IPS DF 6.9 (cell line): ENCODE data around the gene ATG2B.

Experiments used
- DNase-seq: peaks from one replicate; pipeline ENCODE4 v3.0.0-alpha.2; 2013; ENCODE audit warnings: low read depth, low spot score
- H3K27ac ChIP-seq: one replicate; pipeline ENCODE4 v1.5.1; 2013; ENCODE audit warnings: low read length, control low read depth
- H3K27me3 ChIP-seq: 2 replicates; pipeline ENCODE4 v1.6.1; 2013; ENCODE audit warnings: mild to moderate bottlenecking, low read length; ENCODE audit not compliant: control insufficient read depth, insufficient read depth
- H3K36me3 ChIP-seq: 2 replicates; pipeline ENCODE4 v1.6.1; 2013; ENCODE audit warnings: low read length; ENCODE audit not compliant: control insufficient read depth, insufficient read depth
- H3K4me1 ChIP-seq: 2 replicates; pipeline ENCODE4 v1.6.1; 2013; ENCODE audit warnings: low read length; ENCODE audit not compliant: control insufficient read depth, insufficient read depth
- H3K4me3 ChIP-seq: 2 replicates; pipeline ENCODE4 v1.5.1; 2013; ENCODE audit warnings: mild to moderate bottlenecking, low read length
- H3K9me3 ChIP-seq: 2 replicates; pipeline ENCODE4 v1.6.1; 2013; ENCODE audit warnings: low read length, inconsistent platforms; ENCODE audit not compliant: control insufficient read depth, insufficient read depth
- WGBS: extraction: QIAGEN DNeasy Blood & Tissue Kit; methylation state at CpG from one replicate; pipeline ENCODE4 v1.1.7; 2013; ENCODE audit warnings: mixed read lengths, missing lambda C conversion rate; ENCODE audit not compliant: insufficient read length, insufficient coverage; 5-methylcytosine and 5-hydroxymethylcytosine counted together

Gene ATG2B

DNA sequence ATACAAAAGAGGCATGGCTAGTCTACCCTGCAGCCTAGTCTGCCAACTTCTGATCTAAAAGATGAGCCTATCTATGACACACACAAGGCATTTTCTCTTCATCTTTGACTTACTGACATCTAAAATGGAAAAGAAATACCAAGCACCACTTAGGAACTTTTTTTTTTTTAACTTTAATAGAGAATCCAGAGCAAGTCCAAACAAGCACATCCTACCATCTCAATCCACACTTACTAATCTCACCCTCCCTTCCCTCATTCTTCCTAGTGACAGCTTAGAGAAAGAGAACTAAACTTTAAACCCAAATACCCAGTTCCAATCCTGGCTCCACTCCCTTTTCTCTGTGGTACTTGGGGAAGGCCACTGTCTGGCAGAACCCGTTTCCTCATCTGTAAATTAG, 75.3 kb downstream of the ATG2B start:
- DNase-seq = no peak
- H3K4me1 ChIP-seq = no peaks in the 10 kb centered on the region
- H3K36me3 ChIP-seq = peaks cover 2% of the 10 kb centered on the region; the same call in 1 of the 2 replicates
- no peak overlapping the region for H3K4me3 ChIP-seq
- no peaks in the 10 kb centered on the region for H3K27me3 ChIP-seq
- H3K27ac ChIP-seq = no peak overlapping the region
- H3K9me3 ChIP-seq = no peaks in the 10 kb centered on the region
- no CpG with 5 or more reads among the region's 1 CpG for WGBS

DNA sequence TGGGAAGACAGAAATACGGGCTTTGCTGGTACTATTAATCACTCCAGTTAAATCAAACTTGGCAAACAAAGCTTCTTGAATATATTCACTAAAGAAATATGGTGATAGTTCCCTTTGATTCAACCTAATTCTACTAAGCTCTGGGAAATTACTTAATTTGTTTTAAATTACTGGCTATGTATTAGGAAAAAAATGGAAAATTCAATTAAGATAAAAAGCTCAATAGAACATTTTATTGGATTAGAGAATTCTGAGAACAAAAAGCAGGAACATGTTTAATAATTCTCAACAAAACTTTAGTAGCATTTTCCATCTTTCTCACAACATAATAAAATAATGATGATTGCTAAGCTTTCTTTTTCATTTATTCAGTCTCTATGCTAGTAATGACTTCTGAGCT, 76.9 kb downstream of the ATG2B start:
- H3K27me3 ChIP-seq = no peaks in the 10 kb centered on the region
- H3K36me3 ChIP-seq = peaks cover 2% of the 10 kb centered on the region; the same call in 1 of the 2 replicates
- no peak overlapping the region for H3K27ac ChIP-seq
- no peaks in the 10 kb centered on the region for H3K4me1 ChIP-seq
- no peak overlapping the region for H3K4me3 ChIP-seq
- H3K9me3 ChIP-seq = no peaks in the 10 kb centered on the region
- no CpG with 5 or more reads among the region's 1 CpG for WGBS
- DNase-seq = no peak

DNA sequence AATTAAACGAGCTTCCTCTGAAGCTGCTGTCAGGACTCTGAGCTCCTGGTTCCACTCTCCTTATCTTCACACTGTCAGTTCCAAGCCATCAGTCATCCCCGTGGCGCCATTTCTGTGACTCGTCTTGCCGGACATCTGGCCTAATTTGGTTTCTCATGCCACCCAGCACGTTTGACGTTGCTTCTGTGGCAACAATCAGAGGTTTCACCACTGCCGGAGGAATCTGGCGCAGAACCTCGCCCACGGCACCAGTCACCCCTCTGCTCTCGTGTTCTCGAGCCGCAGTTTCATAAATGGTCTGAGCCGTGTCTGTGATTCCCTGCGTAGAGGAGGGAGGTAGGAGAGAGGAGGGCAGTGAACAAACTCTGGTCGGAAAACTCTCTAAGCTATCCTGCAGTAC, 77.5 kb downstream of the ATG2B start:
- Histone ChIP-seq H3K36me3 (peaks cover 2% of the 10 kb centered on the region; the same call in 1 of the 2 replicates), H3K27ac (no peak overlapping the region), H3K27me3 (no peaks in the 10 kb centered on the region), H3K4me3 (no peak overlapping the region), H3K9me3 (no peaks in the 10 kb centered on the region), H3K4me1 (no peaks in the 10 kb centered on the region)
- no CpG with 5 or more reads among the region's 17 CpGs for WGBS
- no peak for DNase-seq

DNA sequence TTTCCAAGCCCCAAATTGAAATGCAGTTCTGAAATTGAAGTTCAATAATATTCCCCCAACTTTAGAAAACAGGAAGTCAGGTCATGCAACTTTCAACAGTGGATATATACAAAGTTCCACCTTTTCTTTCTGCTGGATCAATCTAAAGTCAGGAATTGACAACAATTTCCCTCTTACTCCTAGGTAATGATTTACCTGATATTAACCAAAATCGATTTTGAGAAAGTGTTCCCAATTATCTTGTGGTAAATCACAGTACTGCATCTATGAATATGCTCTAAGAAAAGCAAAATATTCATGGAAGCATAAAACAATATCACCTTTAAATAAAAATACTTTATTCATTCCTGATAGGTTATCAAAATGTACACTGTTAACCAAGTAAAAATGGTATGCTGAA, 78.7 kb downstream of the ATG2B start:
- no peak for DNase-seq
- no CpG with 5 or more reads among the region's 1 CpG for WGBS
- no peaks in the 10 kb centered on the region for H3K9me3 ChIP-seq
- no peaks in the 10 kb centered on the region for H3K36me3 ChIP-seq
- H3K27ac ChIP-seq = no peak overlapping the region
- no peaks in the 10 kb centered on the region for H3K27me3 ChIP-seq
- no peak overlapping the region for H3K4me3 ChIP-seq
- no peaks in the 10 kb centered on the region for H3K4me1 ChIP-seq

DNA sequence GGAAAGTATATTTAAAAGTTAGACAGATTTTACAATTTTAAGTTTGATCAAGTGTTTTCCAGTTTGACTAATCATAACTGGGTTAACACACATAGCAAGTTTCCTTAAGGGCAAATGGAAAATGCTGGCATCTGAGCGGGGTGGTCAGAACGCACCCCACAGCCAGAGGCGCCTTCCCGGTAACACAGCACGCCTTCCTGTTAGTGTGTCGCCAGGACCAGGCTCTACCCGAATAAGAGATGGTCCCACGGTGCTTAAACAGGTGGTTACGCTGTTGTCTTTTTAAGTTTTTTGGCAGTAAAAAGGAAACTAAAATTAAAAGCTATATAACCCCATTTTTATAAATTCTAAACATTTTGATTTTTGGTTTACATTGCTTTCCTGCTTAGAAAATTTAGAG, 79.1 kb downstream of the ATG2B start:
- H3K9me3 ChIP-seq = no peaks in the 10 kb centered on the region
- no peaks in the 10 kb centered on the region for H3K27me3 ChIP-seq
- no peak for DNase-seq
- H3K27ac ChIP-seq = no peak overlapping the region
- H3K4me1 ChIP-seq = no peaks in the 10 kb centered on the region
- no peaks in the 10 kb centered on the region for H3K36me3 ChIP-seq
- no peak overlapping the region for H3K4me3 ChIP-seq
- no CpG with 5 or more reads among the region's 9 CpGs for WGBS

DNA sequence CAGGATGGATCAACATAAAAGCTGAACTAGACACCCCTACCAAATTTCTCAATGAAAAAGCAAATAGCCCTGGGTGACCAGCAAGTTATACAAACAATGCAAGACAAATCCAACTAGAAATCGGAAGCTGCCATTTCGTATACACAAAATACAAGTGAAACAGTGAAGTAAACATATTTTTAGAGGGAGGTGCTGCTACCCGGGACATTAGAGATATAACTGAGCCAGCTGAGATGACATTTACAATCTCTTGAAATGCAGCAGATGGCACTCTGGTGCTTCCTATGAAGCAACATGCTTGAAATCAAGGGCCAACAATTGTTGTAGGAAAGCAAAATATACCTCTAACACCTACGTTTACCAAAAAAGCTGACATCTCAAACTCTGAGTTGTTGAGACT, 81.7 kb downstream of the ATG2B start:
- H3K27me3 ChIP-seq = no peaks in the 10 kb centered on the region
- no peak overlapping the region for H3K4me3 ChIP-seq
- no peak overlapping the region for H3K27ac ChIP-seq
- DNase-seq = no peak
- H3K36me3 ChIP-seq = no peaks in the 10 kb centered on the region
- H3K4me1 ChIP-seq = no peaks in the 10 kb centered on the region
- no peaks in the 10 kb centered on the region for H3K9me3 ChIP-seq
- no CpG with 5 or more reads among the region's 4 CpGs for WGBS

DNA sequence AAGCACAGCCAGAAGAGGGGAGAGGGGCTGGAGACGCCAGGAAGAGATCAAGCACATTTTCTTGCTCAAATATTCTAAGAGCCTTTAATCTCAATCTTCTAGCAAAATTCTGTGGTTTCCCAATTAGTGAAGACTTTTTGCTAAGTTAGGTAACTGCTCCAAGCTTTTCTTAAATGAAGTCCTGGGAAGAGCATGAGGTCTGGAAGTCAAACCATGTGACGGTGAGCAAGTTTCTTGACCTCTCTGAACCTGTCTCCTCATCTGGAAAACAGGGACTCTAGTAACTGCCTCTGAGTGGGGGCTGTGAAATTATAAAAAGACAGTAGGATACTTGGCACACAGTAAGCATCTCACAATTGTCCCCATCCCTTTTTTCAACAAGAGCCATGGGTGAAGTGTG, 83.0 kb downstream of the ATG2B start:
- DNase-seq = no peak
- H3K27me3 ChIP-seq = no peaks in the 10 kb centered on the region
- no CpG with 5 or more reads among the region's 2 CpGs for WGBS
- H3K4me3 ChIP-seq = no peak overlapping the region
- H3K36me3 ChIP-seq = no peaks in the 10 kb centered on the region
- no peak overlapping the region for H3K27ac ChIP-seq
- H3K4me1 ChIP-seq = peaks cover 1% of the 10 kb centered on the region; the same call in 1 of the 2 replicates
- no peaks in the 10 kb centered on the region for H3K9me3 ChIP-seq

DNA sequence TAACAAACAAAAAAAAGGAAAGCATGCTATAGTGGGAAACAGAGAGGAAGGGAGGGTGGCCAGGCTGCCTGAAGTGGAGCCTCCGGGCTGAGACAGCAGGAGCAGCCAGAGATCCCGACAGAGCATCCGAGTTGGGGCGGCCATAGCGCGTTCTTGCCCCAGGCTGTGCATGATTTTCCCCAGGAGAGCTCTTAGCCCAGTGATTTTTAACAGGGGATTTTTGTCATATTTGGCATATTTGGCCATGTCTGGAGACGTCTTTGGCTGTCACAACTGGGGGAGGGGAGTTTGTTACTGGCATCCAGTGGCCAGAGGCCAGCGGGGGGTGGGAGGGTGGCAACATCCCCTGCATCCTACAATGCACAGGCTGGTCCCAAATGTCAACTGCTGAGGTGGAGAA, 83.6 kb downstream of the ATG2B start:
- Histone ChIP-seq H3K4me3 (no peak overlapping the region), H3K9me3 (no peaks in the 10 kb centered on the region), H3K36me3 (no peaks in the 10 kb centered on the region), H3K4me1 (peaks cover 1% of the 10 kb centered on the region; the same call in 1 of the 2 replicates), H3K27ac (no peak overlapping the region), H3K27me3 (no peaks in the 10 kb centered on the region)
- WGBS = no CpG with 5 or more reads among the region's 8 CpGs
- no peak for DNase-seq

DNA sequence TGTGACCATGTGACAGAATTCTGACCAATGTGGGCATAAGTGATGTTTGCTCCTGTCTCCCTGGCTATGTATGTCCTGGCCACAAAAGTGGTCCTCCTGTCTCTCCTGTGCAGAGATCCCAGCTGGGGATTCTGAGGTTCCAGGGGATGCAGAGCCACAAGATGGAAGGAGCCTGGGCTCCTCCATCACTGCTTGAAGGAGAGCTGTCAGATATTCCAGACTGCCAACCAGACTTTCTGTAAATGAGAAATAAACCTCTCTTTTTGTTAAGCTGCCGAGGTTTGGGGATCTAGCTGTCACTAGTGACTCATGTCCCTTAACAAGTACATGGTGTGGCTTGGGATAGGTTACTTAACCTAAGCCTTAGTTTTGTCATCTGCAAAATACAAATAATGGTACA, 85.3 kb downstream of the ATG2B start:
- H3K27ac ChIP-seq = no peak overlapping the region
- H3K27me3 ChIP-seq = no peaks in the 10 kb centered on the region
- no peaks in the 10 kb centered on the region for H3K9me3 ChIP-seq
- DNase-seq = no peak
- no peaks in the 10 kb centered on the region for H3K36me3 ChIP-seq
- H3K4me1 ChIP-seq = peaks cover 1% of the 10 kb centered on the region; the same call in 1 of the 2 replicates
- H3K4me3 ChIP-seq = no peak overlapping the region
- no CpG with 5 or more reads among the region's 1 CpG for WGBS

DNA sequence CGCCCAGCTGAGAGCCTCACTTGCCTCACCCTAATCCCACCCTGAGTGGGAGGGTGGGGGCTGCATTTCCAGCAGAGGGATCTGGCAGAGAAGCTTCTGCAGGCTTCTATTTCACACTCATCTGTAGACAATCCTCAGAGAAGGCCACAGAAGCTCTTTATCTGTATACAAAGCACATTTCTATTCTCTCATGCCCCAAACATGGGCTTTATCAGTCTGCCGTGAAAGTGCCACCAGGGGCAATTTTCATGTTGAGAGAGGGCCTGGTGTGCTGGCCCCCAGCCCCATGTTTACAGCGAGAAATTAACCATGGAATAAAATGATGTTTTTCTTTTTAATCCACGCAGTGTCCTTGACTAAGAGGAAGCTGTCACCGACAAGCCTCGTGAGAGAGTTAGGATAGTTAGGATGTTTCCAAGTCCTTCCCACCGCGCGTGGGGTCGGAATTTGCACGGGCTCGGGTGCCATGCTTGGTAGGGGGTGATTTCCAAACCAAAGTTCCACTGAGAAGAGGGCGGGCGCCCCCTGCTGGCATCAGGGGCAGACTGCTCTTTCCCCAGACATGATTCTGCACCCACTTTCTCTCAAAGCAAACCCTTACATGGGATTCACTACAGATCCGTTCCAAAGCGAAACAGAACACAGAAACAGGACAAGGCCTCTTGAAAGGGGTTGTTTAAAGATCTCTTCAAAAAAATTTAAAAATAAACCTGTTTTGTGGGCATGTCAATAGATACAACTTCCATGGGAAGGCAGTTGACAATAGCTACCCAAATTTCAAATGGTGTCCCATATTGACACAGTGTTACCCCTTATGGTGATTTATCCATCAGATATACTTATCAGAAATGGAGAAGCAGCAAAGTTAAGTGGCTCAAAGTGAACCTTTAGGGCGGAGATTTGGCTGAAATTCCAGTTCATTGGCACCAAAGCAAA, 87.7 kb downstream of the ATG2B start:
- no peaks in the 10 kb centered on the region for H3K36me3 ChIP-seq
- no peaks in the 10 kb centered on the region for H3K9me3 ChIP-seq
- no peak overlapping the region for H3K27ac ChIP-seq
- no CpG with 5 or more reads among the region's 17 CpGs for WGBS
- no peaks in the 10 kb centered on the region for H3K27me3 ChIP-seq
- H3K4me1 ChIP-seq = peaks cover 1% of the 10 kb centered on the region; the same call in 1 of the 2 replicates
- H3K4me3 ChIP-seq = no peak overlapping the region
- peak; percentile 54 for DNase-seq

DNA sequence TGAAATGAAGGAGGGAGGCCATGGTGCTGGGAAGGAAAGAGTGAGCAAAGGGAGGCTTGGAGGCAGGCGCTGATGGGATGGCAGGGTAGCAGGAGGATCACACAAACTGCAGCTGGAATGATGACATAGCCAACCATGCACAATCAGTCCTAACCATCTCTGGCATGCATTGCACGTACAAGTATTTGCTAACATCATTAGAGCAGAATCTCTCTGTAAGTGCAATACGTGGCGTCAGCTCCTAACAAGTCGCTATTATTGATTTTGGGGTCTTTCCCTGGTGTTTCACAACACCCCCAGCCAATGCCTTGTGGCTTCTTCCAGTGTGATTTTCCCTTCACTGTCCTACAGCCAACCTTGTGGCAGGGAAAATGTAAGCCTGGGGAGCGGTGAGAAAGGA, 88.6 kb downstream of the ATG2B start:
- H3K27ac ChIP-seq = no peak overlapping the region
- no peak overlapping the region for H3K4me3 ChIP-seq
- peaks cover 1% of the 10 kb centered on the region; the same call in 1 of the 2 replicates for H3K4me1 ChIP-seq
- no peaks in the 10 kb centered on the region for H3K9me3 ChIP-seq
- no CpG with 5 or more reads among the region's 6 CpGs for WGBS
- H3K27me3 ChIP-seq = no peaks in the 10 kb centered on the region
- no peaks in the 10 kb centered on the region for H3K36me3 ChIP-seq
- DNase-seq = no peak
